K562 (cell line): ENCODE data around the gene C6orf47. TPM values are rescaled to one million over a fixed set of nuclear protein-coding genes. Genes with fewer than 3 reads are reported as not detected.

Experiments
- CBFA2T2 ChIP-seq: fragments of 450-650 bp; conservative IDR thresholded peaks from 2 replicates; pipeline ENCODE4 v1.6.1; 2017; ENCODE audit warnings: mild to moderate bottlenecking
- CCNT2 ChIP-seq: IDR thresholded peaks from 2 replicates; pipeline ENCODE4 v1.6.1; 2011; ENCODE audit warnings: borderline replicate concordance, low read depth, mild to moderate bottlenecking, moderate library complexity, mixed read lengths, low read length; ENCODE audit not compliant: insufficient read length; ENCODE audit errors: extremely low read depth
- GATA2 ChIP-seq: sonication (generic); formaldehyde crosslinking; IDR thresholded peaks from 2 replicates; pipeline ENCODE4 v1.4.0; 2020; ENCODE audit warnings: mild to moderate bottlenecking, missing genetic modification reagents
- JUN ChIP-seq, 2 experiments: sonication (generic) in 1 of 2; formaldehyde crosslinking in 1 of 2; IDR thresholded peaks; 2 replicates each; pipeline versions ENCODE4 v1.6.1 to v1.8.0; 2012 to 2022; ENCODE audit warnings: borderline replicate concordance in 2 of 2, mild to moderate bottlenecking in 2 of 2, improper control_type of control experiment in 1 of 2, low read depth in 1 of 2, low read length in 1 of 2, missing genetic modification reagents in 1 of 2
- MYC ChIP-seq, 2 experiments: fragments of 250-450 bp in 1 of 2; sonication (Bioruptor Pico) in 1 of 2; IDR thresholded peaks; 2 replicates each; pipeline versions ENCODE4 v1.5.1 to v1.6.1; 2012 to 2021; ENCODE audit warnings: low read depth in 2 of 2, borderline replicate concordance in 1 of 2, improper control_type of control experiment in 1 of 2, low read length in 1 of 2, mild to moderate bottlenecking in 1 of 2, moderate library complexity in 1 of 2
- PHF20 ChIP-seq: fragments of 450-650 bp; IDR thresholded peaks from 2 replicates; pipeline ENCODE4 v1.6.1; 2018; ENCODE audit not compliant: partially characterized antibody
- PTTG1 ChIP-seq: fragments of 450-650 bp; IDR thresholded peaks from 2 replicates; pipeline ENCODE4 v1.6.1; 2016; ENCODE audit warnings: low read depth, mild to moderate bottlenecking, missing genetic modification characterization, missing compliant biosample characterization
- ZBTB1 ChIP-seq: sonication (generic); formaldehyde crosslinking; IDR thresholded peaks from 2 replicates; pipeline ENCODE4 v1.8.1; 2023; ENCODE audit warnings: missing genetic modification reagents, low read depth, mild to moderate bottlenecking, borderline replicate concordance
- ZNF436 ChIP-seq: fragments of 250-450, 450-650 bp; sonication (Bioruptor Pico); formaldehyde crosslinking; IDR thresholded peaks from 2 replicates; pipeline ENCODE4 v1.7.0; 2020; ENCODE audit warnings: mild to moderate bottlenecking
- ZNF589 ChIP-seq: fragments of 200-800 bp; sonication (Bioruptor generic); IDR thresholded peaks from 2 replicates; pipeline ENCODE4 v1.6.1; 2016; ENCODE audit warnings: low read depth, missing genetic modification characterization, missing compliant biosample characterization
- ZNF75A ChIP-seq: fragments of 450-650 bp; formaldehyde crosslinking; IDR thresholded peaks from 2 replicates; pipeline ENCODE4 v1.4.0; 2020; ENCODE audit warnings: mild to moderate bottlenecking
- ZNF764 ChIP-seq: fragments of 250-450 bp; sonication (Bioruptor Pico); IDR thresholded peaks from 2 replicates; pipeline ENCODE4 v1.4.0; 2020; ENCODE audit warnings: low read depth, mild to moderate bottlenecking, moderate library complexity
- polyA plus RNA-seq, 8 experiments: library from polyadenylated mRNA; depleted of rRNA in 4 of 8; stranded (reverse) in 5 of 8; unstranded in 3 of 8; fragments of >200 nt; fragmentation: Nextera tagmentation in 2 of 8; fragmentation: Illumina TruSeq in 1 of 8; extraction: Ambion mirVana in 2 of 8; extraction: Trizol in 1 of 8; gene quantifications; 2 replicates each; pipeline versions ENCODE4 v1.2.1 to v1.2.3, GENCODE V29; 2011 to 2014; ENCODE audit warnings: inconsistent platforms in 1 of 8, missing spikeins in 1 of 8
- total RNA-seq, 7 experiments: library from RNA; depleted of rRNA in 6 of 7; stranded (reverse); fragments of >200 nt in 6 of 7; fragmentation: Illumina TruSeq in 2 of 7; extraction: Trizol in 2 of 7; gene quantifications; 2 replicates each; pipeline versions ENCODE4 v1.2.1 to v1.2.3, GENCODE V29; 2011 to 2021; ENCODE audit warnings: low replicate concordance in 1 of 7
- TF ChIP-seq, protein P1 (sequence below), 2 experiments: fragments of 150-350 bp in 1 of 2; IDR thresholded peaks; 2 replicates each; pipeline ENCODE4 v1.6.1; 2012 to 2016; ENCODE audit warnings: low read depth in 2 of 2, low read length in 2 of 2, mild to moderate bottlenecking in 1 of 2, moderate library complexity in 1 of 2
- TF ChIP-seq, protein P2 (sequence below): IDR thresholded peaks from 3 replicates; pipeline ENCODE4 v1.6.1; 2011; ENCODE audit warnings: borderline replicate concordance, mild to moderate bottlenecking; ENCODE audit not compliant: insufficient read length, insufficient read depth

The C6orf47 gene
- total and polyA plus RNA-seq, 9 of the 15 experiments (the other 6 are each of a cell fraction or from before 2014, with no cell fraction given) = 0.14 to 43.8 (median 27.0) TPM

DNA sequence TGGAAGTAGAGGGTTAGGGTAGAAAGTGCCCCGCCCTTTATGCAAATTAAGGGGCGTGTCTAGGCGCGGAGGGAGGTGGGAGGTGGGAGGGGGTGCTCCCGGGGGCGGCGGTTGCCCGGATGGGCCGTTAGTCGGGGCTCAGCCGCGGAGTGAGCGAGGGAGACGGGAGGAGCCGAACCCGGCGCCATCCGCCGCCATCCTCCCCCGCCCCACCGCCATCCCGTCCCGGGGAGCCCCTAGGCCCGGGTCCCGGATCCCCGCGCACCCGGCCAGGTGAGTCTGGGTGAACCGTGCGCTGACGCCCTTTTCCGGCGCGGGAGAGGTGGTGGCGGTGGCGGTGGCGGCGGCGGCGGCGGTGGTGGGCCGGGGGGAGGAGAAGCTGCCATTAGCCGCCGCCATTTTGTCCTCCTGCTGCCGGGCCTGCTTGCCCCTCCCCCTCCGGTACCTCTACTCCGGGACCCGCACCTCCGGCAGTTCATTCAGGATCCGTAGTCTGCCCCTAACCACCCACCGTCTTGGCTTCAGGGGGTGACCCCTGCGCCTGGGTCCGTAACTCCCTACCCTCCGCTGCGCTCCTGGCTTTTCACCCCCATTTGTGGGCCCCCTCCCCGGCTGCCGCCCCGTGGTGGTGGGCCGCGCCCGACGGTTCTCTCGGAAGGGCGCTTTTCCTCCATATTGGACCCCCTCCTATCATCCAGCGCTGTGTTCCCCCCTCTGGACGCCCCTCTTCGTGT, 39.8 kb downstream of the C6orf47 start, which contains the start of gene PRRC2A (continued):
- TF ChIP-seq CBFA2T2 (no peak), MYC (IDR thresholded peaks at IDR 0.05; ENCODE audit: low read depth, low read length) (peak; percentile 92), MYC (CRISPR knock-in tag; IDR thresholded peaks at IDR 0.05; ENCODE audit: borderline replicate concordance, low read depth) (peak; percentile 92; the same call in 1 of the 2 replicates), ZNF589 (CRISPR knock-in tag) (no peak), PTTG1 (no peak), PHF20 (peak; percentile 83), ZNF764 (CRISPR knock-in tag) (no peak), ZNF75A (no peak), ZNF436 (CRISPR knock-in tag) (no peak), CCNT2 (peak; percentile 11), GATA2 (CRISPR knock-in tag) (no peak), ZBTB1 (CRISPR knock-in tag) (peak; percentile 99), JUN (IDR thresholded peaks at IDR 0.05; ENCODE audit: borderline replicate concordance, low read depth, low read length) (no peak), JUN (CRISPR knock-in tag; IDR thresholded peaks at IDR 0.05; ENCODE audit: borderline replicate concordance) (peak; percentile 58; the same call in 1 of the 2 replicates)
- TF ChIP-seq, protein P1, sequence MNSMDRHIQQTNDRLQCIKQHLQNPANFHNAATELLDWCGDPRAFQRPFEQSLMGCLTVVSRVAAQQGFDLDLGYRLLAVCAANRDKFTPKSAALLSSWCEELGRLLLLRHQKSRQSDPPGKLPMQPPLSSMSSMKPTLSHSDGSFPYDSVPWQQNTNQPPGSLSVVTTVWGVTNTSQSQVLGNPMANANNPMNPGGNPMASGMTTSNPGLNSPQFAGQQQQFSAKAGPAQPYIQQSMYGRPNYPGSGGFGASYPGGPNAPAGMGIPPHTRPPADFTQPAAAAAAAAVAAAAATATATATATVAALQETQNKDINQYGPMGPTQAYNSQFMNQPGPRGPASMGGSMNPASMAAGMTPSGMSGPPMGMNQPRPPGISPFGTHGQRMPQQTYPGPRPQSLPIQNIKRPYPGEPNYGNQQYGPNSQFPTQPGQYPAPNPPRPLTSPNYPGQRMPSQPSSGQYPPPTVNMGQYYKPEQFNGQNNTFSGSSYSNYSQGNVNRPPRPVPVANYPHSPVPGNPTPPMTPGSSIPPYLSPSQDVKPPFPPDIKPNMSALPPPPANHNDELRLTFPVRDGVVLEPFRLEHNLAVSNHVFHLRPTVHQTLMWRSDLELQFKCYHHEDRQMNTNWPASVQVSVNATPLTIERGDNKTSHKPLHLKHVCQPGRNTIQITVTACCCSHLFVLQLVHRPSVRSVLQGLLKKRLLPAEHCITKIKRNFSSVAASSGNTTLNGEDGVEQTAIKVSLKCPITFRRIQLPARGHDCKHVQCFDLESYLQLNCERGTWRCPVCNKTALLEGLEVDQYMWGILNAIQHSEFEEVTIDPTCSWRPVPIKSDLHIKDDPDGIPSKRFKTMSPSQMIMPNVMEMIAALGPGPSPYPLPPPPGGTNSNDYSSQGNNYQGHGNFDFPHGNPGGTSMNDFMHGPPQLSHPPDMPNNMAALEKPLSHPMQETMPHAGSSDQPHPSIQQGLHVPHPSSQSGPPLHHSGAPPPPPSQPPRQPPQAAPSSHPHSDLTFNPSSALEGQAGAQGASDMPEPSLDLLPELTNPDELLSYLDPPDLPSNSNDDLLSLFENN (IDR thresholded peaks at IDR 0.05; ENCODE audit: low read depth in 2 of 2, low read length in 2 of 2) = peak in 1 of 2 experiments; percentile 24; a peak in 1 of 4 replicates
- TF ChIP-seq, protein P2, sequence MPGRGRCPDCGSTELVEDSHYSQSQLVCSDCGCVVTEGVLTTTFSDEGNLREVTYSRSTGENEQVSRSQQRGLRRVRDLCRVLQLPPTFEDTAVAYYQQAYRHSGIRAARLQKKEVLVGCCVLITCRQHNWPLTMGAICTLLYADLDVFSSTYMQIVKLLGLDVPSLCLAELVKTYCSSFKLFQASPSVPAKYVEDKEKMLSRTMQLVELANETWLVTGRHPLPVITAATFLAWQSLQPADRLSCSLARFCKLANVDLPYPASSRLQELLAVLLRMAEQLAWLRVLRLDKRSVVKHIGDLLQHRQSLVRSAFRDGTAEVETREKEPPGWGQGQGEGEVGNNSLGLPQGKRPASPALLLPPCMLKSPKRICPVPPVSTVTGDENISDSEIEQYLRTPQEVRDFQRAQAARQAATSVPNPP = no peak
